ENCODE results near the gene SLC16A12. TPM values are rescaled to one million over a fixed set of nuclear protein-coding genes. Genes with fewer than 3 reads are reported as not detected.

SLC16A12 gene, protein sequence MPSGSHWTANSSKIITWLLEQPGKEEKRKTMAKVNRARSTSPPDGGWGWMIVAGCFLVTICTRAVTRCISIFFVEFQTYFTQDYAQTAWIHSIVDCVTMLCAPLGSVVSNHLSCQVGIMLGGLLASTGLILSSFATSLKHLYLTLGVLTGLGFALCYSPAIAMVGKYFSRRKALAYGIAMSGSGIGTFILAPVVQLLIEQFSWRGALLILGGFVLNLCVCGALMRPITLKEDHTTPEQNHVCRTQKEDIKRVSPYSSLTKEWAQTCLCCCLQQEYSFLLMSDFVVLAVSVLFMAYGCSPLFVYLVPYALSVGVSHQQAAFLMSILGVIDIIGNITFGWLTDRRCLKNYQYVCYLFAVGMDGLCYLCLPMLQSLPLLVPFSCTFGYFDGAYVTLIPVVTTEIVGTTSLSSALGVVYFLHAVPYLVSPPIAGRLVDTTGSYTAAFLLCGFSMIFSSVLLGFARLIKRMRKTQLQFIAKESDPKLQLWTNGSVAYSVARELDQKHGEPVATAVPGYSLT
- not detected in 2 replicates for total RNA-seq

DNA sequence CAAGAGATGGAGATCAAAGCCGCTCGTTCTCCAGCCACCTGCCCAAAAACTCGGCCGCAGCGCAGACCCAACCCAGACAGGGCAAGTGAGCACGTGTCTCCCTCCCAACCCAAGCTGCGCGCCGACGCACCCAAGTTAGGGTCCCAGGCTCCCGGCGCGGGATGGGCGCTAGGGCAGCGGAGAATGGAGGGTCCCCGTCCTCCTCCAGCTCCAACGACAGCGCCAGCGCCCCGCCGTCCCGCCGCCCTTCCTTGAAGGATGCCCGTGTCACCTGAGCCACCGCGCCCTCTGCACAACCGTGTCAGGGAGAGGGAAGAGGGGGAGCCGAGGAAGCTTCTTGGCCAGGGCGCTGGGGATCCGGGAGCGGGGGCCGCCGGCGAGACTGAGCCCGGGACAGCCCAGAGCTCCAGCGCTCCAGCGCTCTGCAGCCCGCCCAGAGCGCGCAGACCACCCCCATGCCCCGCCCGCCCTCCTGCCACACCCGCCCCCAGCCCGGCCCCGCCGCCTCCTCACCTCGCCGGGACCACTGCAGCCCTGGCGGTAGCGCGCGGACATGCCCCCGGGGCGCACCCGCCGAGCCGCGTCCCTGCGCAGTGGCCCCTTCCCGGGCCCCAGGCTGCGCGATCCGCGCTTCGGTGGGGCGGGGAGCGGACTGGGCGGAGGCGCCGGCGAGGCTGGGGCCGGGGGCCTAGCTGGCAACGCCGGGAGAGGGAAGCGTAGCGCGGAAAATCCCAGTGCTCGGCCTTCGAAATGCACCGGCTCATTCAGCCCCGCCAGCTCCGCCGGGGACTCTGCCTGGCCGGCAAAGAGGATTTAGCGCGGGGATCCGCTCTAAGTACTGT is at the start of gene SLC16A12:
Gene SLC16A12, minus strand, starts transcription at position 424 of the 842 bp plus-strand sequence. CDS start 73,016 bp downstream, outside the sequence.

GRCh38 chr10:89414146-89414878 is 121.1 kb downstream of the SLC16A12 start, which contains the start of gene IFIT5:
IFIT5 (plus strand) TSS chr10:89414568; CDS start chr10:89414799, 231 bp downstream.

GRCh38 chr10:89391907-89392756 is 143.3 kb downstream of the SLC16A12 start, which contains the start of gene IFIT1:
IFIT1 (plus strand) TSS chr10:89392623; CDS start chr10:89392713, 90 bp downstream.

Other genes starting within 250 kb of the SLC16A12 start
- 0.62 and 0.65 TPM in 2 replicates for gene IFIT2, start 233.5 kb downstream of the SLC16A12 start, total RNA-seq
- gene IFIT3, start 207.6 kb downstream of the SLC16A12 start, total RNA-seq: 2.7 and 4.0 TPM in 2 replicates
- not detected in 2 replicates for gene IFIT1B, start 157.5 kb downstream of the SLC16A12 start, total RNA-seq
- gene IFIT1, start 143.0 kb downstream of the SLC16A12 start, total RNA-seq: 0.19 and 2.0 TPM in 2 replicates
- 4.8 and 5.7 TPM in 2 replicates for gene IFIT5, start 121.0 kb downstream of the SLC16A12 start, total RNA-seq
- gene PANK1, start 109.6 kb upstream of the SLC16A12 start, total RNA-seq: 4.6 and 11.1 TPM in 2 replicates
- gene KIF20B, start 166.0 kb upstream of the SLC16A12 start, total RNA-seq: 9.6 and 20.9 TPM in 2 replicates